Measurements from ENCODE around the gene PSME1. TPM values are rescaled to one million over a fixed set of nuclear protein-coding genes. Genes with fewer than 3 reads are reported as not detected.
A peak's percentile ranks its signal among the peaks of the same experiment; 100 is the strongest.

PSME1 gene
- total and polyA plus RNA-seq, 10 of the 15 experiments (the other 5 are each of a cell fraction or from before 2014, with no cell fraction given): 250 to 1,378 (median 412) TPM

DNA sequence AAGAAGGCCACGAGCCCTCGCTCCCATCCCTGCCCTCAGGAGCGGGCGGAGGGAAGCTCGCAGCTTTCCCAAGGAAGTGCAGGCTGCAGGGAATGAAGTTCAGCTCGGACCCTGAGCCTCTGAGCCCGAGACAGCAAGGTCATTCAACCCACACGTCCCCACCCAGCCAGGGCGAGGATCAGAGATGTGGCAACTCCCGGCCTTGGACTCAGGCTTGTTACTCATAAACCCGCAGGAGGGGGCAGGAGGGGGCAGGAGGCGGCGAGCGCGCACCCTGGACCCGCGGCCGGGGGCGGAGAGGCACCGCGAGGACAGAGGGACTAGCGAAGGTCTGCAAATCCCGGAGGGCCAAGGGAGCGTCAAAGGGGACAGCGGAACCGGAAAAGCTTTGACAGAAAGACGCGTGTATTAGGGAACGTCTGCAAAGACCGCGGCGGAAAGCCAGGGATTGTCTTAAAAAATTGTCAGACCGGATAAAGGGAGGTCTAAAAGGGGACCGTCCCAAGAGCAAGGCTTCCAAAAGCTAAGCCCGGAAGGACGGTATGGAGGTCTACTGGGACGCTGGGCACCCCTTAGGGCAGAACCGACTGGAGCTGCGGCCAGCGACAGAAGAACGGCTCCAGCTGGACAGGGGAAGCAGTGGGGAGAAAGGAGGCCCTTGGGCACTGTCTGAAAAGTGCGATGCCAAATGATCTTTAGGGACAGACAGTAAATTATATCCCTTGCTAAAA lies 22.0 kb upstream of the PSME1 start (continued):
- TF ChIP-seq, protein P1, sequence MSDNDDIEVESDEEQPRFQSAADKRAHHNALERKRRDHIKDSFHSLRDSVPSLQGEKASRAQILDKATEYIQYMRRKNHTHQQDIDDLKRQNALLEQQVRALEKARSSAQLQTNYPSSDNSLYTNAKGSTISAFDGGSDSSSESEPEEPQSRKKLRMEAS (IDR thresholded peaks at IDR 0.05; ENCODE audit: low read depth, low read length): peak; percentile 46; the same call in 1 of the 2 replicates
- TF ChIP-seq, protein P2, sequence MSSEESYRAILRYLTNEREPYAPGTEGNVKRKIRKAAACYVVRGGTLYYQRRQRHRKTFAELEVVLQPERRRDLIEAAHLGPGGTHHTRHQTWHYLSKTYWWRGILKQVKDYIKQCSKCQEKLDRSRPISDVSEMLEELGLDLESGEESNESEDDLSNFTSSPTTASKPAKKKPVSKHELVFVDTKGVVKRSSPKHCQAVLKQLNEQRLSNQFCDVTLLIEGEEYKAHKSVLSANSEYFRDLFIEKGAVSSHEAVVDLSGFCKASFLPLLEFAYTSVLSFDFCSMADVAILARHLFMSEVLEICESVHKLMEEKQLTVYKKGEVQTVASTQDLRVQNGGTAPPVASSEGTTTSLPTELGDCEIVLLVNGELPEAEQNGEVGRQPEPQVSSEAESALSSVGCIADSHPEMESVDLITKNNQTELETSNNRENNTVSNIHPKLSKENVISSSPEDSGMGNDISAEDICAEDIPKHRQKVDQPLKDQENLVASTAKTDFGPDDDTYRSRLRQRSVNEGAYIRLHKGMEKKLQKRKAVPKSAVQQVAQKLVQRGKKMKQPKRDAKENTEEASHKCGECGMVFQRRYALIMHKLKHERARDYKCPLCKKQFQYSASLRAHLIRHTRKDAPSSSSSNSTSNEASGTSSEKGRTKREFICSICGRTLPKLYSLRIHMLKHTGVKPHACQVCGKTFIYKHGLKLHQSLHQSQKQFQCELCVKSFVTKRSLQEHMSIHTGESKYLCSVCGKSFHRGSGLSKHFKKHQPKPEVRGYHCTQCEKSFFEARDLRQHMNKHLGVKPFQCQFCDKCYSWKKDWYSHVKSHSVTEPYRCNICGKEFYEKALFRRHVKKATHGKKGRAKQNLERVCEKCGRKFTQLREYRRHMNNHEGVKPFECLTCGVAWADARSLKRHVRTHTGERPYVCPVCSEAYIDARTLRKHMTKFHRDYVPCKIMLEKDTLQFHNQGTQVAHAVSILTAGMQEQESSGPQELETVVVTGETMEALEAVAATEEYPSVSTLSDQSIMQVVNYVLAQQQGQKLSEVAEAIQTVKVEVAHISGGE (CRISPR knock-in tag; IDR thresholded peaks at IDR 0.05): no peak
- TF ChIP-seq SIX5 (IDR thresholded peaks at IDR 0.05; ENCODE audit: low read depth, low read length, severe bottlenecking) (no peak), PML (IDR thresholded peaks at IDR 0.05; ENCODE audit: low read length) (peak; percentile 91; the same call in 1 of the 2 replicates), RAD21 (IDR thresholded peaks at IDR 0.05; ENCODE audit: insufficient read depth, low read depth, low read length) (no peak), ZNF24 (IDR thresholded peaks at IDR 0.05) (no peak), NFYB (IDR thresholded peaks at IDR 0.05; ENCODE audit: insufficient read depth, low read depth, low read length) (no peak), POLR2AphosphoS2 (IDR thresholded peaks at IDR 0.05; ENCODE audit: low read depth, low read length) (peak; percentile 79), KAT2A (conservative IDR thresholded peaks at IDR 0.05; ENCODE audit: control insufficient read depth, low read depth, low read length) (no peak), LARP7 (IDR thresholded peaks at IDR 0.05) (peak; percentile 65; the same call in 1 of the 2 replicates), RCOR1 (conservative IDR thresholded peaks at IDR 0.05; ENCODE audit: low read depth, low read length) (no peak), RAD51 (IDR thresholded peaks at IDR 0.05) (no peak), KLF5 (IDR thresholded peaks at IDR 0.05; ENCODE audit: partially characterized antibody) (no peak), ZSCAN29 (IDR thresholded peaks at IDR 0.05) (no peak), ZZZ3 (IDR thresholded peaks at IDR 0.05; ENCODE audit: control insufficient read depth, insufficient read length, low read depth) (no peak), SIN3A (IDR thresholded peaks at IDR 0.05; ENCODE audit: low read depth, low read length) (peak; percentile 48; the same call in 1 of the 2 replicates), CBFB (IDR thresholded peaks at IDR 0.05; ENCODE audit: low read depth) (peak; percentile 65)
- TF ChIP-seq, protein P3, sequence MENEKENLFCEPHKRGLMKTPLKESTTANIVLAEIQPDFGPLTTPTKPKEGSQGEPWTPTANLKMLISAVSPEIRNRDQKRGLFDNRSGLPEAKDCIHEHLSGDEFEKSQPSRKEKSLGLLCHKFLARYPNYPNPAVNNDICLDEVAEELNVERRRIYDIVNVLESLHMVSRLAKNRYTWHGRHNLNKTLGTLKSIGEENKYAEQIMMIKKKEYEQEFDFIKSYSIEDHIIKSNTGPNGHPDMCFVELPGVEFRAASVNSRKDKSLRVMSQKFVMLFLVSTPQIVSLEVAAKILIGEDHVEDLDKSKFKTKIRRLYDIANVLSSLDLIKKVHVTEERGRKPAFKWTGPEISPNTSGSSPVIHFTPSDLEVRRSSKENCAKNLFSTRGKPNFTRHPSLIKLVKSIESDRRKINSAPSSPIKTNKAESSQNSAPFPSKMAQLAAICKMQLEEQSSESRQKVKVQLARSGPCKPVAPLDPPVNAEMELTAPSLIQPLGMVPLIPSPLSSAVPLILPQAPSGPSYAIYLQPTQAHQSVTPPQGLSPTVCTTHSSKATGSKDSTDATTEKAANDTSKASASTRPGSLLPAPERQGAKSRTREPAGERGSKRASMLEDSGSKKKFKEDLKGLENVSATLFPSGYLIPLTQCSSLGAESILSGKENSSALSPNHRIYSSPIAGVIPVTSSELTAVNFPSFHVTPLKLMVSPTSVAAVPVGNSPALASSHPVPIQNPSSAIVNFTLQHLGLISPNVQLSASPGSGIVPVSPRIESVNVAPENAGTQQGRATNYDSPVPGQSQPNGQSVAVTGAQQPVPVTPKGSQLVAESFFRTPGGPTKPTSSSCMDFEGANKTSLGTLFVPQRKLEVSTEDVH (IDR thresholded peaks at IDR 0.05; ENCODE audit: low read depth, partially characterized antibody): peak; percentile 53
- TF ChIP-seq, protein P4, sequence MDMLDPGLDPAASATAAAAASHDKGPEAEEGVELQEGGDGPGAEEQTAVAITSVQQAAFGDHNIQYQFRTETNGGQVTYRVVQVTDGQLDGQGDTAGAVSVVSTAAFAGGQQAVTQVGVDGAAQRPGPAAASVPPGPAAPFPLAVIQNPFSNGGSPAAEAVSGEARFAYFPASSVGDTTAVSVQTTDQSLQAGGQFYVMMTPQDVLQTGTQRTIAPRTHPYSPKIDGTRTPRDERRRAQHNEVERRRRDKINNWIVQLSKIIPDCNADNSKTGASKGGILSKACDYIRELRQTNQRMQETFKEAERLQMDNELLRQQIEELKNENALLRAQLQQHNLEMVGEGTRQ (IDR thresholded peaks at IDR 0.05; ENCODE audit: borderline replicate concordance, low read depth, low read length): no peak
- TF ChIP-seq, protein P5, sequence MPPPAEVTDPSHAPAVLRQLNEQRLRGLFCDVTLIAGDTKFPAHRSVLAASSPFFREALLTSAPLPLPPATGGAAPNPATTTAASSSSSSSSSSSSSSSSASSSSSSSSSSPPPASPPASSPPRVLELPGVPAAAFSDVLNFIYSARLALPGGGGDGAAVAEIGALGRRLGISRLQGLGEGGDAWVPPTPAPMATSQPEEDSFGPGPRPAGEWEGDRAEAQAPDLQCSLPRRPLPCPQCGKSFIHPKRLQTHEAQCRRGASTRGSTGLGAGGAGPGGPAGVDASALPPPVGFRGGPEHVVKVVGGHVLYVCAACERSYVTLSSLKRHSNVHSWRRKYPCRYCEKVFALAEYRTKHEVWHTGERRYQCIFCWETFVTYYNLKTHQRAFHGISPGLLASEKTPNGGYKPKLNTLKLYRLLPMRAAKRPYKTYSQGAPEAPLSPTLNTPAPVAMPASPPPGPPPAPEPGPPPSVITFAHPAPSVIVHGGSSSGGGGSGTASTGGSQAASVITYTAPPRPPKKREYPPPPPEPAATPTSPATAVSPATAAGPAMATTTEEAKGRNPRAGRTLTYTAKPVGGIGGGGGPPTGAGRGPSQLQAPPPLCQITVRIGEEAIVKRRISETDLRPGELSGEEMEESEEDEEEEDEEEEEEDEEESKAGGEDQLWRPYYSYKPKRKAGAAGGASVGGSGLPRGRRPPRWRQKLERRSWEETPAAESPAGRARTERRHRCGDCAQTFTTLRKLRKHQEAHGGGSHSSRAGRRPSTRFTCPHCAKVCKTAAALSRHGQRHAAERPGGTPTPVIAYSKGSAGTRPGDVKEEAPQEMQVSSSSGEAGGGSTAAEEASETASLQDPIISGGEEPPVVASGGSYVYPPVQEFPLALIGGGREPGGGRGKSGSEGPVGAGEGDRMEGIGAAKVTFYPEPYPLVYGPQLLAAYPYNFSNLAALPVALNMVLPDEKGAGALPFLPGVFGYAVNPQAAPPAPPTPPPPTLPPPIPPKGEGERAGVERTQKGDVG (CRISPR knock-in tag; IDR thresholded peaks at IDR 0.05): no peak
